HCT116 (cell line): ENCODE data around the gene PBX3. TPM values are rescaled to one million over a fixed set of nuclear protein-coding genes. Genes with fewer than 3 reads are reported as not detected.

Source experiments
- ATAC-seq: fragments of 200-7000 bp; cut with Tn5 transposase; 2 replicates; pipeline ENCODE4 v1.9.1; 2020; ENCODE audit warnings: mild to moderate bottlenecking, moderate library complexity
- BruUV-seq: library from RNA; stranded (reverse); fragments of 400-500 nt; replicated peaks from 2 replicates; lab custom pipeline; 2021; lab: Mats Ljungman, UMichigan
- CTCF ChIA-PET: fragments of 300-600 bp; sonication (Branson Sonifier 250); formaldehyde crosslinking; loops from one replicate; lab custom pipeline; 2021; ENCODE audit warnings: antibody characterized with exemption; lab: Charles Lee
- POLR2A ChIA-PET: fragments of 300-600, 350-600 bp; sonication (Branson Sonifier 250); formaldehyde crosslinking; loops from one replicate; lab custom pipeline; 2021; ENCODE audit warnings: antibody characterized with exemption; lab: Charles Lee
- RAD21 ChIA-PET, 2 experiments: fragments of 300-600 bp; sonication (Branson Sonifier 250); formaldehyde crosslinking; loops; one replicate each; lab custom pipeline; 2023; ENCODE audit warnings: low total read pairs in 2 of 2; ENCODE audit not compliant: uncharacterized antibody in 2 of 2, unreplicated experiment in 2 of 2, low non-redundant PET in 1 of 2; lab: Charles Lee
- DNase-seq: peaks from one replicate; pipeline ENCODE4 v3.0.0-alpha.2; 2010; ENCODE audit warnings: low read depth, low spot score
- H2AFZ ChIP-seq: fragments of 200-600 bp; shearing (Covaris generic), sonication (generic); 2 replicates; pipeline ENCODE4 v1.6.1; 2017; ENCODE audit warnings: low read depth, mixed run types, mixed read lengths, antibody characterized with exemption, low read length; ENCODE audit not compliant: poor library complexity, severe bottlenecking
- H3K27ac ChIP-seq: 2 replicates; pipeline ENCODE4 v1.5.1; 2012; ENCODE audit warnings: low read depth, low read length
- H3K27me3 ChIP-seq: fragments of 200-600 bp; sonication (generic); 2 replicates; pipeline ENCODE4 v1.6.1; 2016; ENCODE audit warnings: mixed run types, low read length, mixed read lengths; ENCODE audit not compliant: insufficient read depth
- H3K36me3 ChIP-seq, 2 experiments: fragments of 200-500 bp in 1 of 2; fragments of 200-600 bp in 1 of 2; sonication (Bioruptor generic) in 1 of 2; sonication (generic) in 1 of 2; 2 replicates each; pipeline versions ENCODE4 v1.5.1 to v1.6.1; 2014 to 2016; ENCODE audit warnings: low read length in 2 of 2, inconsistent platforms in 1 of 2, mixed read lengths in 1 of 2, mixed run types in 1 of 2; ENCODE audit not compliant: insufficient read depth in 2 of 2, control insufficient read depth in 1 of 2
- H3K4me1 ChIP-seq, 2 experiments: fragments of 200-600 bp in 1 of 2; sonication (generic) in 1 of 2; 2 replicates each; pipeline versions ENCODE4 v1.5.1 to v1.6.1; 2012 to 2017; ENCODE audit warnings: low read length in 2 of 2, inconsistent platforms in 1 of 2, mild to moderate bottlenecking in 1 of 2, mixed read lengths in 1 of 2, mixed run types in 1 of 2, moderate library complexity in 1 of 2; ENCODE audit not compliant: insufficient read depth in 2 of 2, control insufficient read depth in 1 of 2
- H3K4me2 ChIP-seq: fragments of 200-600 bp; sonication (generic); 2 replicates; pipeline ENCODE4 v1.6.1; 2017; ENCODE audit warnings: mixed run types, low read length, mixed read lengths
- H3K4me3 ChIP-seq, 2 experiments: fragments of 200-600 bp in 1 of 2; sonication (generic) in 1 of 2; replicated peaks in 1 of 2; 2 replicates each; pipeline ENCODE4 v1.5.1; 2011 to 2016; ENCODE audit warnings: low read length in 2 of 2, control low read depth in 1 of 2, low read depth in 1 of 2, mild to moderate bottlenecking in 1 of 2, mixed read lengths in 1 of 2, mixed run types in 1 of 2
- H3K79me2 ChIP-seq: fragments of 200-600 bp; sonication (generic); 2 replicates; pipeline ENCODE4 v1.6.1; 2017; ENCODE audit warnings: mild to moderate bottlenecking, mixed run types, low read length, moderate library complexity, mixed read lengths; ENCODE audit not compliant: insufficient read depth
- H3K9ac ChIP-seq: fragments of 200-600 bp; sonication (generic); 2 replicates; pipeline ENCODE4 v1.6.1; 2016; ENCODE audit warnings: low read length, mixed read lengths
- H3K9me2 ChIP-seq: fragments of 200-600 bp; sonication (generic), shearing (Covaris generic); 2 replicates; pipeline ENCODE4 v1.6.1; 2017; ENCODE audit warnings: mixed run types, mild to moderate bottlenecking, moderate library complexity; ENCODE audit not compliant: insufficient read depth
- H3K9me3 ChIP-seq, 2 experiments: fragments of 200-500 bp in 1 of 2; fragments of 200-600 bp in 1 of 2; sonication (Bioruptor generic) in 1 of 2; sonication (generic) in 1 of 2; 2 replicates each; pipeline ENCODE4 v1.6.1; 2014 to 2017; ENCODE audit warnings: low read length in 2 of 2, mixed read lengths in 2 of 2, inconsistent platforms in 1 of 2, low read depth in 1 of 2, mild to moderate bottlenecking in 1 of 2, mixed run types in 1 of 2, moderate library complexity in 1 of 2; ENCODE audit not compliant: control insufficient read depth in 1 of 2, insufficient read depth in 1 of 2
- H4K20me1 ChIP-seq: fragments of 200-600 bp; sonication (generic), shearing (Covaris generic); 2 replicates; pipeline ENCODE4 v1.6.1; 2017; ENCODE audit warnings: mixed run types, mild to moderate bottlenecking, moderate library complexity; ENCODE audit not compliant: insufficient read depth
- CEBPB ChIP-seq: IDR thresholded peaks from 2 replicates; pipeline ENCODE4 v1.6.1; 2012; ENCODE audit warnings: low read depth
- EGR1 ChIP-seq: IDR thresholded peaks from 2 replicates; pipeline ENCODE4 v1.6.1; 2012; ENCODE audit warnings: low read depth
- ELF1 ChIP-seq: IDR thresholded peaks from 2 replicates; pipeline ENCODE4 v1.6.1; 2012; ENCODE audit warnings: low read depth, borderline replicate concordance
- FOSL1 ChIP-seq: IDR thresholded peaks from 2 replicates; pipeline ENCODE4 v1.6.1; 2012; ENCODE audit warnings: low read depth
- JUND ChIP-seq: IDR thresholded peaks from 2 replicates; pipeline ENCODE4 v1.6.1; 2012
- POLR2A ChIP-seq: IDR thresholded peaks from 2 replicates; pipeline ENCODE4 v1.7.0; 2011; ENCODE audit warnings: borderline replicate concordance; ENCODE audit not compliant: insufficient read depth, insufficient read length; ENCODE audit errors: extremely low read depth
- REST ChIP-seq: IDR thresholded peaks from 2 replicates; pipeline ENCODE4 v1.6.1; 2012; ENCODE audit warnings: low read depth
- SP1 ChIP-seq: IDR thresholded peaks from 2 replicates; pipeline ENCODE4 v1.6.1; 2012; ENCODE audit warnings: low read depth
- ZNF274 ChIP-seq: fragments of 200-500 bp; sonication (Bioruptor generic); IDR thresholded peaks from 2 replicates; pipeline ENCODE4 v1.6.1; 2014; ENCODE audit warnings: mild to moderate bottlenecking, low read depth, low read length, inconsistent platforms
- intact Hi-C: fragments of 100-400 bp; cut with micrococcal nuclease; formaldehyde crosslinking; loops from 2 replicates; pipeline ENCODE4 v1.10.0; 2022
- total RNA-seq: library from RNA; stranded (reverse); gene quantifications from one replicate; pipeline ENCODE4 v1.2.1, GENCODE V29; 2021; ENCODE audit not compliant: unreplicated experiment

PBX3 gene
- total RNA-seq, 1 experiment from 2014 or later = 13.5 TPM

GRCh38 chr9:125914411-125914810, 167.2 kb downstream of the PBX3 start:
- CTCF ChIA-PET = no interaction called here
- no peak overlapping the region for H2AFZ ChIP-seq
- POLR2A ChIA-PET = no interaction called here
- no peaks in the 10 kb centered on the region for H4K20me1 ChIP-seq
- H3K27ac ChIP-seq = no peak overlapping the region
- ATAC-seq (no peak), DNase-seq (no peak)
- H3K4me1 ChIP-seq = no peaks in the 10 kb centered on the region
- no peaks in the 10 kb centered on the region for H3K36me3 ChIP-seq
- H3K4me3 ChIP-seq = no peak overlapping the region
- intact Hi-C loops = no loop called here
- H3K27me3 ChIP-seq = no peaks in the 10 kb centered on the region
- no peak overlapping the region for H3K9ac ChIP-seq
- H3K9me3 ChIP-seq = no peaks in the 10 kb centered on the region
- RAD21 ChIA-PET = no interaction called here
- H3K79me2 ChIP-seq = no peaks in the 10 kb centered on the region
- no peaks in the 10 kb centered on the region for H3K9me2 ChIP-seq
- no TSS peak for BruUV-seq
- no peak overlapping the region for H3K4me2 ChIP-seq
- no peak for TF ChIP-seq ELF1
- no peak for TF ChIP-seq ZNF274
- no peak for TF ChIP-seq REST
- no peak for TF ChIP-seq POLR2A
- TF ChIP-seq SP1 = no peak
- no peak for TF ChIP-seq FOSL1
- TF ChIP-seq CEBPB = no peak

GRCh38 chr9:125915606-125916005, 168.4 kb downstream of the PBX3 start:
- Histone ChIP-seq H3K4me2 (no peak overlapping the region), H3K36me3 (no peaks in the 10 kb centered on the region), H3K79me2 (no peaks in the 10 kb centered on the region), H3K9me3 (no peaks in the 10 kb centered on the region), H4K20me1 (no peaks in the 10 kb centered on the region), H2AFZ (no peak overlapping the region), H3K9ac (no peak overlapping the region), H3K27me3 (no peaks in the 10 kb centered on the region), H3K27ac (no peak overlapping the region), H3K4me3 (no peak overlapping the region), H3K4me1 (no peaks in the 10 kb centered on the region), H3K9me2 (no peaks in the 10 kb centered on the region)
- CTCF ChIA-PET = no interaction called here
- RAD21 ChIA-PET = no interaction called here
- no TSS peak for BruUV-seq
- DNase-seq = no peak
- ATAC-seq = no peak
- no peak for TF ChIP-seq JUND
- no peak for TF ChIP-seq EGR1
- intact Hi-C loops = no loop called here
- POLR2A ChIA-PET = no interaction called here
